ENCODE results near the gene YES1. TPM values are rescaled to one million over a fixed set of nuclear protein-coding genes. Genes with fewer than 3 reads are reported as not detected.

YES1 gene
- total RNA-seq, 1 experiment from 2014 or later: 61.2 TPM

DNA sequence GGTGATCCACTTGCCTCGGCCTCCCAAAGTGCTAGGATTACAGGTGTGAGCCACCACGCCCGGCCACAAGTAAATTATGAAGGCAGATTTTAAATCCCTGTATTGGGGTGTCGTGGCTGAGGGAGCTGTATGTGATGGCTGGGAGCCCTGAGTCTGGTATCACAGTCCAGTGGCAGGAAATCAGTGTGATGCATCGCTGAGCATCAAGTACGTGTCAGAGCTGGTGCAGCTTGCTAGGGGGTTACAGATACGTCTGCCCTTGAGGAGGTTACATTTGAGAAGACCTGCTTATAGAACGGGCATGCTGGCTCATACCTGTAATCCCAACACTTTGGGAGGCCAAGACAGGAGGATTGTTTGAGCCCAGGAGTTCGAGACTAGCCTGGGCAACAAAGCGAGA lies 103.9 kb downstream of the YES1 start:
- peaks cover 25% of the 10 kb centered on the region for H3K4me1 Mint-ChIP-seq (ENCODE audit: low read depth, unreplicated experiment)
- no peaks in the 10 kb centered on the region for H3K27me3 Mint-ChIP-seq (ENCODE audit: unreplicated experiment)
- no peak overlapping the region for H3K27ac Mint-ChIP-seq (ENCODE audit: unreplicated experiment)
- no peak for DNase-seq
- TF ChIP-seq CTCF (IDR thresholded peaks at IDR 0.05; ENCODE audit: unreplicated experiment): no peak
- BruUV-seq (replicated peaks): no TSS peak
- no peak overlapping the region for H3K4me3 Mint-ChIP-seq (ENCODE audit: low read depth, unreplicated experiment)
- no peaks in the 10 kb centered on the region for H3K9me3 Mint-ChIP-seq (ENCODE audit: low read depth, unreplicated experiment)
- CTCF ChIA-PET: no interaction called here
- intact Hi-C loops (cut with micrococcal nuclease; ENCODE audit: unreplicated experiment): no loop called here
- peaks cover 52% of the 10 kb centered on the region for H3K36me3 Mint-ChIP-seq (ENCODE audit: insufficient read depth, unreplicated experiment)

GRCh38 chr18:706405-706804 lies 105.6 kb downstream of the YES1 start:
- no peak for DNase-seq
- Mint-ChIP-seq H3K4me3 (ENCODE audit: low read depth, unreplicated experiment) (no peak overlapping the region), H3K27me3 (ENCODE audit: unreplicated experiment) (no peaks in the 10 kb centered on the region), H3K4me1 (ENCODE audit: low read depth, unreplicated experiment) (peaks cover 31% of the 10 kb centered on the region), H3K36me3 (ENCODE audit: insufficient read depth, unreplicated experiment) (peaks cover 41% of the 10 kb centered on the region), H3K9me3 (ENCODE audit: low read depth, unreplicated experiment) (no peaks in the 10 kb centered on the region), H3K27ac (ENCODE audit: unreplicated experiment) (no peak overlapping the region)
- intact Hi-C loops (cut with micrococcal nuclease; ENCODE audit: unreplicated experiment): no loop called here
- BruUV-seq (replicated peaks): no TSS peak
- TF ChIP-seq CTCF (IDR thresholded peaks at IDR 0.05; ENCODE audit: unreplicated experiment): no peak
- CTCF ChIA-PET: no interaction called here

- Mint-ChIP-seq H3K36me3 (ENCODE audit: insufficient read depth, unreplicated experiment) (peaks cover 38% of the 10 kb centered on the region), H3K4me3 (ENCODE audit: low read depth, unreplicated experiment) (peak overlapping the region; percentile 37), H3K27me3 (ENCODE audit: unreplicated experiment) (no peaks in the 10 kb centered on the region), H3K9me3 (ENCODE audit: low read depth, unreplicated experiment) (no peaks in the 10 kb centered on the region), H3K4me1 (ENCODE audit: low read depth, unreplicated experiment) (peaks cover 28% of the 10 kb centered on the region), H3K27ac (ENCODE audit: unreplicated experiment) (peak overlapping the region; percentile 68)
- no TSS peak for BruUV-seq (replicated peaks)
- DNase-seq: no peak
- intact Hi-C loops (cut with micrococcal nuclease; ENCODE audit: unreplicated experiment): loop anchor here (5.0 kb wide), 1 partner anchor 416 kb away; no protein-coding TSS in a partner anchor
- CTCF ChIA-PET: interaction anchor here (0.9 kb wide), 2 partner anchors 9 to 109 kb away, joined by 3 to 4 read pairs; partner anchors contain the start of gene ENOSF1
- no peak for TF ChIP-seq CTCF (IDR thresholded peaks at IDR 0.05; ENCODE audit: unreplicated experiment)
Observed at GRCh38 chr18:703213-703967, 108.7 kb downstream of the YES1 start.

GRCh38 chr18:697800-698199 lies 114.2 kb downstream of the YES1 start:
- Mint-ChIP-seq H3K27me3 (ENCODE audit: unreplicated experiment) (no peaks in the 10 kb centered on the region), H3K36me3 (ENCODE audit: insufficient read depth, unreplicated experiment) (peaks cover 31% of the 10 kb centered on the region), H3K4me1 (ENCODE audit: low read depth, unreplicated experiment) (peaks cover 10% of the 10 kb centered on the region), H3K9me3 (ENCODE audit: low read depth, unreplicated experiment) (no peaks in the 10 kb centered on the region), H3K27ac (ENCODE audit: unreplicated experiment) (no peak overlapping the region), H3K4me3 (ENCODE audit: low read depth, unreplicated experiment) (no peak overlapping the region)
- no peak for TF ChIP-seq CTCF (IDR thresholded peaks at IDR 0.05; ENCODE audit: unreplicated experiment)
- CTCF ChIA-PET: interaction anchor here (0.9 kb wide), 1 partner anchor 19 kb away, joined by 3 read pairs; no protein-coding TSS in a partner anchor
- DNase-seq: no peak
- no TSS peak for BruUV-seq (replicated peaks)
- intact Hi-C loops (cut with micrococcal nuclease; ENCODE audit: unreplicated experiment): no loop called here

Data from Calu3 (cell line).